K562 (cell line): ENCODE data around the gene ANTKMT. TPM values are rescaled to one million over a fixed set of nuclear protein-coding genes. Genes with fewer than 3 reads are reported as not detected.
A peak's percentile ranks its signal among the peaks of the same experiment; 100 is the strongest.

Source experiments
- ATAC-seq: fragments of 200-7000 bp; cut with Tn5 transposase; 3 replicates; pipeline ENCODE4 v1.9.1; 2020; ENCODE audit warnings: moderate library complexity
- BruUV-seq: library from RNA; stranded (reverse); fragments of 400-500 nt; replicated peaks from 2 replicates; lab custom pipeline; 2021; lab: Mats Ljungman, UMichigan
- CTCF ChIA-PET: fragments of 300-600 bp; formaldehyde crosslinking; extraction: SDS; loops from one replicate; lab custom pipeline; 2021; ENCODE audit warnings: low intra/inter-chr PET ratio; lab: Yijun Ruan, JAX
- POLR2A ChIA-PET: fragments of 300-600, 350-650 bp; sonication (Branson Sonifier 250); formaldehyde crosslinking; extraction: SDS; loops from one replicate; lab custom pipeline; 2021; ENCODE audit warnings: antibody characterized with exemption, inconsistent platforms; lab: Yijun Ruan, JAX
- DNase-seq, 4 experiments: peaks; one replicate each; pipeline versions ENCODE4 v3.0.0 to v3.0.0-alpha.2; 2011 to 2018; ENCODE audit warnings: low spot score in 3 of 4, mixed read lengths in 3 of 4; ENCODE audit errors: extremely low read depth in 1 of 4
- FAIRE-seq: peaks from 2 replicates; lab custom pipeline; 2011; peaks lifted over from hg19 to GRCh38; lab: Jason Lieb, UNC
- H2AFZ ChIP-seq: 2 replicates; pipeline ENCODE4 v1.6.0; 2011; ENCODE audit warnings: low read depth, low read length, control low read depth, inconsistent platforms
- H3K27ac ChIP-seq: fragments of 200-600 bp; 3 replicates; pipeline ENCODE4 v1.8.0; 2011; ENCODE audit warnings: low read depth, mild to moderate bottlenecking, control low read depth, inconsistent platforms, low read length, moderate library complexity, mixed read lengths; ENCODE audit errors: extremely low read depth
- H3K27me3 ChIP-seq, 2 experiments: fragments of 300-600 bp in 1 of 2; 2 replicates in 1 of 2; 3 replicates in 1 of 2; pipeline versions ENCODE4 v1.6.0 to v1.8.0; 2011; ENCODE audit warnings: inconsistent platforms in 2 of 2, low read length in 2 of 2, mild to moderate bottlenecking in 1 of 2, mixed read lengths in 1 of 2, moderate library complexity in 1 of 2; ENCODE audit not compliant: control insufficient read depth in 2 of 2, insufficient read depth in 2 of 2
- H3K36me3 ChIP-seq: fragments of 300-600 bp; 3 replicates; pipeline ENCODE4 v1.8.0; 2011; ENCODE audit warnings: mild to moderate bottlenecking, low read length, inconsistent platforms; ENCODE audit not compliant: control insufficient read depth, insufficient read depth
- H3K4me1 ChIP-seq, 2 experiments: fragments of 200-600 bp in 1 of 2; replicated peaks in 1 of 2; 2 replicates in 1 of 2; 3 replicates in 1 of 2; pipeline versions ENCODE4 v1.5.1 to v1.8.0; 2011; ENCODE audit warnings: inconsistent platforms in 2 of 2, low read length in 2 of 2, mild to moderate bottlenecking in 1 of 2, mixed read lengths in 1 of 2, moderate library complexity in 1 of 2; ENCODE audit not compliant: control insufficient read depth in 2 of 2, insufficient read depth in 2 of 2
- H3K4me2 ChIP-seq: 2 replicates; pipeline ENCODE4 v1.6.1; 2011; ENCODE audit warnings: low read length, control low read depth, inconsistent platforms, mixed read lengths; ENCODE audit not compliant: insufficient read depth
- H3K4me3 ChIP-seq: fragments of 200-600 bp; sonication (generic), shearing (Covaris generic); 2 replicates; pipeline ENCODE4 v1.5.1; 2016; ENCODE audit warnings: control low read depth, inconsistent platforms
- H3K79me2 ChIP-seq: fragments of 200-600 bp; 3 replicates; pipeline ENCODE4 v1.8.0; 2011; ENCODE audit warnings: low read length, inconsistent platforms; ENCODE audit not compliant: control insufficient read depth, insufficient read depth
- H3K9ac ChIP-seq, 2 experiments: 2 replicates each; pipeline versions ENCODE4 v1.6.0 to v1.6.1; 2011; ENCODE audit warnings: low read depth in 2 of 2, low read length in 2 of 2, control low read depth in 1 of 2, inconsistent platforms in 1 of 2, mild to moderate bottlenecking in 1 of 2, mixed read lengths in 1 of 2; ENCODE audit not compliant: insufficient read depth in 1 of 2
- H3K9me1 ChIP-seq: one replicate; pipeline ENCODE4 v1.6.0; 2011; ENCODE audit warnings: inconsistent platforms, mild to moderate bottlenecking, low read length, moderate library complexity; ENCODE audit not compliant: control insufficient read depth, insufficient read depth
- H3K9me3 ChIP-seq: replicated peaks from 2 replicates; pipeline ENCODE4 v1.5.1; 2011; ENCODE audit warnings: low read depth, low read length, inconsistent platforms; ENCODE audit not compliant: control insufficient read depth, insufficient read depth
- H4K20me1 ChIP-seq: replicated peaks from 2 replicates; pipeline ENCODE4 v1.6.1; 2011; ENCODE audit warnings: low read length, inconsistent platforms, mixed read lengths; ENCODE audit not compliant: control insufficient read depth, insufficient read depth
- ATF1 ChIP-seq, 2 experiments: fragments of 450-650 bp in 1 of 2; IDR thresholded peaks; 2 replicates each; pipeline ENCODE4 v1.6.1; 2016; ENCODE audit warnings: missing compliant biosample characterization in 1 of 2, missing genetic modification characterization in 1 of 2
- BRCA1 ChIP-seq, 2 experiments: fragments of 450-650 bp in 1 of 2; sonication (generic) in 1 of 2; formaldehyde crosslinking in 1 of 2; IDR thresholded peaks; 2 replicates each; pipeline versions ENCODE4 v1.5.0 to v1.6.1; 2017 to 2020; ENCODE audit warnings: mild to moderate bottlenecking in 1 of 2, missing genetic modification reagents in 1 of 2
- BRF1 ChIP-seq: IDR thresholded peaks from 3 replicates; pipeline ENCODE4 v1.6.1; 2011; ENCODE audit warnings: borderline replicate concordance, mild to moderate bottlenecking; ENCODE audit not compliant: insufficient read length; ENCODE audit errors: extremely low read depth
- HDGF ChIP-seq: fragments of 450-650 bp; IDR thresholded peaks from 2 replicates; pipeline ENCODE4 v1.6.1; 2016
- IRF1 ChIP-seq: sonication (generic); formaldehyde crosslinking; IDR thresholded peaks from 2 replicates; pipeline ENCODE4 v1.8.0; 2022; ENCODE audit warnings: missing genetic modification reagents, mild to moderate bottlenecking, borderline replicate concordance
- KDM4B ChIP-seq, 2 experiments: fragments of 450-650 bp in 1 of 2; sonication (generic) in 1 of 2; IDR thresholded peaks; 2 replicates each; pipeline ENCODE4 v1.6.1; 2016 to 2017; ENCODE audit warnings: borderline replicate concordance in 2 of 2, antibody characterized with exemption in 1 of 2, low read depth in 1 of 2, mild to moderate bottlenecking in 1 of 2
- SNRNP70 ChIP-seq: fragments of 200-400 bp; formaldehyde crosslinking; optimal IDR thresholded peaks from 2 replicates; pipeline ENCODE3; 2017; ENCODE audit warnings: low read depth, low read length
- TAF7 ChIP-seq: fragments of 450-650 bp; IDR thresholded peaks from 2 replicates; pipeline ENCODE4 v1.6.1; 2016; ENCODE audit warnings: missing genetic modification characterization, missing compliant biosample characterization
- TBP ChIP-seq: optimal IDR thresholded peaks from 2 replicates; pipeline ENCODE3; 2011; ENCODE audit warnings: low read depth, low read length, improper control_type of control experiment
- TFAP4 ChIP-seq: sonication (generic); formaldehyde crosslinking; IDR thresholded peaks from 2 replicates; pipeline ENCODE4 v1.8.0; 2022; ENCODE audit warnings: missing genetic modification reagents, mild to moderate bottlenecking, moderate library complexity, borderline replicate concordance
- U2AF1 ChIP-seq: fragments of 200-400 bp; formaldehyde crosslinking; optimal IDR thresholded peaks from 2 replicates; pipeline ENCODE3; 2017; ENCODE audit warnings: mild to moderate bottlenecking, low read depth, low read length, moderate library complexity
- ZBTB2 ChIP-seq: fragments of 450-650 bp; IDR thresholded peaks from 2 replicates; pipeline ENCODE4 v1.6.1; 2016; ENCODE audit warnings: antibody characterized with exemption
- ZBTB7A ChIP-seq: IDR thresholded peaks from 2 replicates; pipeline ENCODE4 v1.6.1; 2011; ENCODE audit warnings: low read depth, mild to moderate bottlenecking, low read length, moderate library complexity, borderline replicate concordance; ENCODE audit not compliant: control insufficient read depth
- WGBS: fragments of 100-300 bp; shearing (Covaris generic); methylation state at CpG from one replicate; pipeline ENCODE4 v1.1.6; 2016; ENCODE audit warnings: low coverage, mixed read lengths; ENCODE audit not compliant: insufficient coverage; ENCODE audit errors: missing lambda C conversion rate; 5-methylcytosine and 5-hydroxymethylcytosine counted together
- in situ Hi-C: fragments of 300-500 bp; cut with MboI; formaldehyde crosslinking; loops from 4 replicates; pipeline ENCODE4 v1.15.0; 2018; ENCODE audit warnings: inconsistent platforms, mixed read lengths
- intact Hi-C: fragments of 100-400 bp; cut with micrococcal nuclease; formaldehyde crosslinking; loops from 2 replicates; pipeline ENCODE4 v1.14.2; 2022
- polyA plus RNA-seq, 8 experiments: library from polyadenylated mRNA; depleted of rRNA in 4 of 8; stranded (reverse) in 5 of 8; unstranded in 3 of 8; fragments of >200 nt; fragmentation: Nextera tagmentation in 2 of 8; fragmentation: Illumina TruSeq in 1 of 8; extraction: Ambion mirVana in 2 of 8; extraction: Trizol in 1 of 8; gene quantifications; 2 replicates each; pipeline versions ENCODE4 v1.2.1 to v1.2.3, GENCODE V29; 2011 to 2014; ENCODE audit warnings: inconsistent platforms in 1 of 8, missing spikeins in 1 of 8
- total RNA-seq, 7 experiments: library from RNA; depleted of rRNA in 6 of 7; stranded (reverse); fragments of >200 nt in 6 of 7; fragmentation: Illumina TruSeq in 2 of 7; extraction: Trizol in 2 of 7; gene quantifications; 2 replicates each; pipeline versions ENCODE4 v1.2.1 to v1.2.3, GENCODE V29; 2011 to 2021; ENCODE audit warnings: low replicate concordance in 1 of 7

Gene ANTKMT
- total and polyA plus RNA-seq, 9 of the 15 experiments (the other 6 are each of a cell fraction or from before 2014, with no cell fraction given) = 0.58 to 217 (median 19.1) TPM

GRCh38 chr16:766008-766819 lies 45.3 kb downstream of the ANTKMT start:
- no TSS peak for BruUV-seq
- ChIA-PET POLR2A (interaction anchor here (1.0 to 1.5 kb wide), 2 partner anchors 24 to 25 kb away, joined by 3 to 4 read pairs; partner anchors contain the start of gene CIAO3), CTCF (no interaction called here)
- no peak for TF ChIP-seq SNRNP70
- TF ChIP-seq BRCA1 (IDR thresholded peaks at IDR 0.05) = no peak
- TF ChIP-seq BRCA1 (CRISPR knock-in tag; IDR thresholded peaks at IDR 0.05) = no peak
- no peak for TF ChIP-seq KDM4B (IDR thresholded peaks at IDR 0.05; ENCODE audit: borderline replicate concordance in 2 of 2, low read depth in 1 of 2)
- TF ChIP-seq ZBTB2 = no peak
- no peak for TF ChIP-seq U2AF1
- TF ChIP-seq ZBTB7A = no peak
- TF ChIP-seq TBP = peak; percentile 20
- peak; percentile 13; the same call in 1 of the 2 replicates for TF ChIP-seq TFAP4
- no peak for TF ChIP-seq BRF1
- TF ChIP-seq TAF7 (tag) = no peak
- TF ChIP-seq IRF1 (CRISPR knock-in tag) = no peak
- no peak for TF ChIP-seq HDGF
- no peak for TF ChIP-seq ATF1 (CRISPR knock-in tag; IDR thresholded peaks at IDR 0.05)
- TF ChIP-seq ATF1 (tag; IDR thresholded peaks at IDR 0.05) = no peak
- H3K27ac ChIP-seq = no peak overlapping the region
- H3K9me1 ChIP-seq = no peaks in the 10 kb centered on the region
- no peak overlapping the region for H2AFZ ChIP-seq
- no peak for ATAC-seq
- no peaks in the 10 kb centered on the region for H3K79me2 ChIP-seq
- intact Hi-C loops (no loop called here), in situ Hi-C loops (no loop called here)
- DNase-seq = no peak
- H3K9ac ChIP-seq = peak overlapping the region in 1 of 2 experiments; percentile 61; a peak in 1 of 4 replicates
- WGBS = 15% methylated on average over 27 of the region's 29 CpGs
- peaks cover 0 to 80% of the 10 kb centered on the region in 2 experiments; a peak in 2 of 5 replicates for H3K4me1 ChIP-seq
- H3K4me2 ChIP-seq = no peak overlapping the region
- peaks cover 0 to 6% of the 10 kb centered on the region in 2 experiments; a peak in 1 of 5 replicates for H3K27me3 ChIP-seq
- FAIRE-seq = no peak
- no peak overlapping the region for H3K4me3 ChIP-seq
- no peaks in the 10 kb centered on the region for H3K9me3 ChIP-seq
- no peaks in the 10 kb centered on the region for H3K36me3 ChIP-seq
- H4K20me1 ChIP-seq = 0 out of 2 replicates have a peak, but pooled peaks cover 3% of the 10 kb centered on the region
